HG03280 (cell line): ENCODE measurements around the gene RXRA.

Experiments used
- ATAC-seq: cut with Tn5 transposase; IDR thresholded peaks from one replicate; pipeline ENCODE4 v1.9.1; 2021; ENCODE audit warnings: mild to moderate bottlenecking, moderate library complexity; ENCODE audit not compliant: unreplicated experiment

RXRA gene

DNA sequence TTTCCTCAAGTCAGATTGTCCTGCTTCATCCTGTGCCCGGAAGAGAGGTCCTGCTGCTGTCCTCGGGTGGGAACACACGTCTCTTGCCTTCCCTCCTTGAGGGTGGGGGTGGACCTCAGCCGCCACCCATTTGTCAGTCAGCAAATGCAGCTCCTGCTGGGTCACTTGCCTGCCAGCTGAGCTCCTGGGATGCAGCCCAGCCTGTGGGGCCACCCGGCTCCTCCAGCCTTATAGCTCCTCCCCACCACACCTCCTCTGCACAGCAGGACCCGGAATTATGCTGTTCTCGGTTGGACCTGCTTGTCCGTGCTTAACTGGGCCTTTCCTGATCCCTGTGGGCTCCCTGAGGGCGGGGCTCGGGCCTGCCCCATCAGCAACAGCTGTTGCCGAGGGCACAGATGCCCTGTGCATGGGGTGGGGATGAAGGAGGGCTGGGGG is 52.7 kb downstream of the RXRA start:
- no peak for ATAC-seq

DNA sequence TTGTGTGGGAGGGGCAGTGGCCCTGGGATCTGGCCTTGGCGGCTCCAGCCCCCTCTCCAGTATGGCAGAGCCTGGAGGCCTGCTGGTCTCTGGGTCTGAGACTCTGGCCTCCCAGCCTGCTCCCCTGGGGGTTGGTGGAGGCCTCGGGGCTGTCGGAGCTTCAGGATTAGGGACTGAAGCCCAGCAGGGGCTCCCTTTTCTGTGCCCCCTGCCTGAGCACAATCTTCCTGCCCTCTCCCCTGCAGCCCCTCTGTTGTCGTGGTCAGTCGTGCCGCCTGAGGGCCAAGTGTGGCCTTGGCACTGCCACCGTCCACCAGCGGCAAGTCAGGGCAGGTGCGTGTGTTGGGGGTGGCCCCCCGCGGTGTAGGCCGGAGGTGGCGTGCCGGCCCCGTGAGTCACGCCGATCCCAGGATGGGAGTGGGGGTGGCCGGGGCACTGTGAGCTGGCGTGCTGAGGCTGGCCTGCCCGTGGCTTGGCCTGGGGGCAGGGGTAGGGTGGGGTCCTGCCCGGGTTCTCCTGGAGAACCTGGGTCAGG is 53.6 kb downstream of the RXRA start:
- no peak for ATAC-seq

DNA sequence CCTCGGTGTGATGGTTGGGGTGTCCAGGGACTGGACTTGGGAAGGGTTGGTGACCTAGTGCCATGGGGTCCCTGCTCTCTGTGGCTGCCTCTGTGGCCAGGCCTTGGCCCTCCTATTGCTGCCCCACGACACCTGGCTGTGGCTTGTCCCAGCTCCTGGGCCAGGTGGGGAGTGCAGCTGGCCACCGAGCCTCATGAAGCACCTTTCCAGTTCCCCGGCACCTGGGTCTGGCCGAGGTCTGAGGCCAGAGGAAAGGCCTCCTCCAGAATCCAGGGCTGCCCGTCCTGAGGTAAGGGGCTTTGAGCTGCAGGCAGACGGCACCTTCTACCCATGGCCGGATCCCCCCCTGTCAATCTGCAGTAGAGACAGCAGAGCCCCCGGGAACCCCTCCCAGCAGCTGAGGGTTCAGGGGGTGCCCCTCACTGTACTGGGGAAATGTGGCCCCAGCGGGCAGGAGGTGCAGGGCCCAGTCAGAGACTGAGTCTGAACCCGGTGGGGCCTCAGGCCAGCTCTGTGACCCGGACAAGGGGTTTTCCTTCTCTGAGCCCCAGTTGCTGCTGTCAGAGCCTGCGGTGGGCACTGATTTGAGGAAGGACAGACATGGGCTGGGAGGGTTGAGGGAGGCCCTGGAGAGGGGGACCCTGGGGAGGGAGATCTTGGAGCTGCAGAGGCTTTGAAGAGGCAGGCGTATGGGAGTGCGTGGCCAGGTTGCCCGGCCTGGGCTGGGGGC is 54.5 kb downstream of the RXRA start:
- no peak for ATAC-seq

DNA sequence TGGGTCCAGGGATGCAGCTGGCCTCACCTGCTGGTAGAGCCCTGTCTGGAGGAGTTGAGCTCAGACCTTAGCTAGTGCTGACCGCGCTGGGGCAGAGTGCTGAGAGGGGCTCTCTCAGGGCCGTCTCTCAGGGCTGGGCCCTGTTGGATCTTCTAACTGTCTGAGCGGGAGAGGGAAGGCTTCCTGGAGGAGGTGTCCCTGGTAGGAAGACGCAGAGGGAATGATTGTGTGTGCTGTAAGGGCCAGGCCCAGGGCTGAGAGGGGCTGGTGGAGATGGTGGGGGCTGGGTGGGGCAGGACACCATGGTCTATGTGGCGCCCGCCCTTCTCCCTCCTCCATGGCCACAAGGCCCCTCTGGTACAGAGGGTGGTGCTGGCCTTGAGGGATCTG is 55.0 kb downstream of the RXRA start:
- no peak for ATAC-seq

DNA sequence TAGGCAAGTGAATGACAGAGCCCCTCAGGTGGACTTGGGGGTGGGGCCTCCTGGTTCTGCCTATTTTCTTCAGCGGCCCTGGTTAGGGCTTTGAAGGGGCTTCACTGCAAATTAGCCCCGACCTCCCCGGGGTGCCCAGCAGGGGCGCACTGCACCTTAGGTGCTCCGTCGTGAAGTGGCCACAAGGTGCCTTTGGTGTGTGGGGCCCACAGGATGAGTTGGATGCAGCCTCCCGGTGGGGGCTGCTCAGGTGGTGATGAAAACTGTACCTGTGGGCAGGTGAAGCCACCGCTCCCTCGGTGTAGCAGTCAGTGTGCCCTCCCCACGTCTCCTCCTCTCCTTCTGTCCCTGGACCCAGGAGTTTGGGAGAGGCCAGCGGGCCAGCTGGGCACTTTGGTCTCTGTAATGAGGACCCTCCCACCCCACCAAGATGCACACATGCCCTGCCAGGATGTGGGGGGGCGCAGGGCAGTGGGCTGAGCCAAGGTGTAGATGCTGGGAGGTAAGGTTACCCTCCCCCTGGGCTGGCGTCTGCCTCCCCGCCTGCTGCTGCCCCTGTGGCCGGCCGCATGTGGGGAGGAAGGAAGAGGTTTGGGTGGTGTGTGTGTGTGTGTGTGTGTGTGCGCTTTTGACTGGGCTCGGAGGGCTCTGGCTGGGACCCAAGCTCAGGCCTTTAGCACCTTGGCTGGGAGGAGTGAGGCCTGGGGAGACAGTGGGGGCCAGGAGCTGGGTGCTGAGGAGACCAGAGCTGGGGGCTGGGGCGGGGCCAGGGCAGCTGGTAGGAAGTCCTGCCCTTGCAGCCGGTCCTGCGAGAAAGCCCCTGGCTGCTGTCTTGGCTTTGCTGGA is 55.6 kb downstream of the RXRA start:
- no peak for ATAC-seq

DNA sequence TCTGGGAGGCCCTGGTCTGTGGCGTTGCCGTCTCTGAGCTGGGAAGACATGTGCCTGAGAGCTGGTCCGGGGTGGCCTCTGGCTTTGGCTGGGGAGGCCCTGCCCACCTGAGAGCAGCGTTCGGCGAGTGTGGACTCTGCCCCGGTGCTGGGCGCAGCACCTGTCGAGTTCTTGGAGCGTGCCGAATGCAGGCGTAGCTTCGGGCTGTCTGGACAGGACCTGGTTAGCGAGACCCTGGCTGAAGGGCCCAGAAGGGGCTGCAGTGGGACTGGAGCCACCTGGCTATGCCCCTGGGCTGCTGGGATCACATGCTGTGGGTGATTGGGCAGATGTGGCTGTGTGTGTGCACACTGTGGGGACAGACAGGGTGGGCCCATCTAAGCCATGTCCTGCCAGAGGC is 56.5 kb downstream of the RXRA start:
- no peak for ATAC-seq

DNA sequence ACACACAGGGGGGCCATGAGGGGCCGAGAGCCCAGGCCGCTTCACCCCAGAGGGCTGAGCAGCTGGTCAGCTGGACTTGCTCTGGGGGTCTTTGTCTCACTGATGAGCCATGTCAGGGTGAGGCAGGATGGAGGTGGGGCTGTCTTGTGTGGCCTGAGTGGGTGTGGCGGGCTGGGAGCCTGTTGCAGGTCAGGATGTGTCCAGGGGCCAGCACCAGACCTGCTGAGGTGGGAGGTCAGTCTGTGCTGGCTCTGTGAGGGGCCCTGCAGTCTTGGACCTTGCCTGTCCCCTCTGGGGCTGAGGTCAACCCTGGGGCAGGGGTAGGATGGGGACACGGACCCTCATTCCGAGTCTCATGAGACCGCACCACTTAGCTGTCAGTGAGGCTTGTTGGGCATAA is 56.9 kb downstream of the RXRA start:
- no peak for ATAC-seq

DNA sequence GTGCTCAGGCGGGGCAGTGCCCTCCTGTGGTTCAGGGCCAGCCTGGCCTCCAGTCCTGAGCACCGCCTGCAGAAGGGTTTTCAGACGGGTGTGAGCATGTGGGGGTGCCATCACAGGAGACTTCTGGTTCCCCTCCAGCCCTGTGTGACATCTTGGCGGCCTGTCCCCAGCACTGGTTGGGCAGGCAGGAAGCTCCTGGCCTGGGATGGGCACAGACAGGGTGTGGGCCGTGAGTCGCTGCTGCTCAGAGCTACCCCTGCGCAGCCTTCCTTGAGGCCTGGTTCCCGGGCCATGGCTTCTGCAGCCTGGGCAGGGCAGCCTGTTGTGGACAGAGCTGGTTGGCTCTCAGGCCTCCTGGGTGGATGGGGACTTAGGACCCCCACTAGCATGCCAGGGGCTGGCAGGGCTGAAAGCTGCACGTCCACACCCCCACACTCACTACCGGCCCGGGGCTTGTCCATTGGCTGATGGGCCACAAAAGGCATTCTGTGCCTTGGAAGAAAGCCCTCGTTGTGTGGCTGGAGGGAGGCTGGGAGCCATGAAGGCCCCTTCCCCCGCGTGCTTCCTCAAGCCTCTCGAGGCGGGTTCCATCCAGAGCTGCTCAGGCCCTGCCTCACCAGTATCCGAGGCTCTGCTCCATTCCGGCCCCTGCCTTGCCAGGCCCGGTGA is 58.7 kb downstream of the RXRA start:
- no peak for ATAC-seq

DNA sequence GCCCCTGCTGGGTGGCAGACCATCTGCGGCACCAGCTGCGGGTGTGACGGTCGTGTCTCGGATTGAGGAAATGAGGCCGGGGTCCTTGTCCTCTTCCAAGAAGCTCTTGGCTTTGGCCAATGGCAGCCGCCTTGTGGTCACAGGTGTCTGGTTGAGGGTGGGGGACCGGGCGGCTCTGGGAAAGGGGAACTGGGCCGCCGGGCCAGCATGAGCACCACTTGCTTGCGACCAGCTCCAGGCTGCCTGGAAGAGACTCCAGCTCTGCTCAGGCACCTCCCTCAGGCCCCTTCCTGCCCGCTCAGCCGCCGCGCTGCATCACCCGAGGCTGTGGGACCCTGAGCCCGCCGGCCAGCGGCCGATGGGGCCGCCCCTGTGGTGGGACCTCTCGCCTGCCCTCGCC is 59.7 kb downstream of the RXRA start:
- ATAC-seq = no peak

DNA sequence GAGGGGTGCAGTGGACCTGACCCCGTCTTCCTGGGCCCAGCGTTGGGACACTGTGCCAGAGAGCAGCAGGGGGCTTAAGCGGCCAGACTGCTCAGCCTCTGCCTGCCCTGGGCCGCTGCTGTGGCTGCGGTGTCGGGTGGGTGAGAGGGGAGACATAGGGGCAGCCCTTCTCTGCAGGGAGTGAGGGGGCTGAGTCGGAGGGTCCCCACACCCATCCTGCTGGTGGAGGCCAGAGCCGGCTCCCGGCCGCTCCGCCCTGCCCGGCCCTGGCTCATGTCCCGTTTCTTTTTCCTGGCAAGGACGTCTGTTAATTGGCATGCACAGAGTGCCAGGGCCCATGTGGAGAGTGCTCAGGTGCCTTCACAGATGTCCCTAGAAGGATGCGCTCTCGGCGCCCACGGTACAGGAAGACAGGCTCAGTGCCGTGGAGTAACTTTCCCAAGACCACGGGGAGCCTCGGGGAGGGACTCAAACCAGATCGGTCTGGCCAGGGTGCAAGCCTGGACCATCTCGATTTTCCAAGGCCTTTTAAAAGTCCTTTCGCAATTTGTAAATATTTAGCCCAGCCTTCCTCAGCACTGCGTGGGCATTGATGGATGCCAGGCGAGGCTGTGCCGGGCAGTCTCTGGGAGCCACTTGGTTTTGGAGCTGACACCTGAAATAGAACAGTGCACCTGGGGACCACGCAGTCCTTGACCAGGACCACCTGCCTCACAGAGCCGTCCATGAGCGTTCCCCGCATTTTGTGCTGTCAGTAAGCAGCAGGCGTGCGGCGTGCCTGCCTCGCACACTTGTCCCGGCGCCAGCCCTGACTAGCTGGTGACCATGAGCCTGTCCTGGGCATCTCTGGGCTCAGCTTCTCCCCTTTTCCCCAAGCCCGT is 60.9 kb downstream of the RXRA start:
- ATAC-seq = no peak

DNA sequence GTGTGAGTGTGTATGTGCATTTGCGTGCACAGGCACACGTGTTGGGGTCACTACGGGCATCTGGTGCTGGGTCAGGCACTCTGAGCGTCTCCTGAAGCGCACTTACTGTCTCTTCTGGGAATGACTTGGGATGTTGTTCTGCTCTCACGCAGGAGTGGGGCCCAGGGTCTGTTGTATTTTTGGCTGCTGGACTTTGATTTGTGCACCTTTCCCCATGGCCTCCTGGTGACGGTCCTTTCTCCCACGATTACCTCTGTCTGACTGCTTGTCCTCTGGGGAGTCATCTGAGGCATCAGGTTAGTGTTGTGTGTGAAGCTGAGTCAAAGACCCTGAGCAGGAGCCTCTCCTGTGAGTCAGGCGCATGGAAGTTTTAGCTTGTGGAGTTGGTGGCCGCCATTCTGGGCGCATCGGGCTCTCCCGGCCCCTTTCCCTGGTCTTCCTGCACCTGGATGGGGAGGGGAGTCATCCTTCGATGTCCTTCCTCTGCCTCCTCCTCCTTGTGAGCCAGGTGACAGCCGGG is 62.1 kb downstream of the RXRA start:
- no peak for ATAC-seq

DNA sequence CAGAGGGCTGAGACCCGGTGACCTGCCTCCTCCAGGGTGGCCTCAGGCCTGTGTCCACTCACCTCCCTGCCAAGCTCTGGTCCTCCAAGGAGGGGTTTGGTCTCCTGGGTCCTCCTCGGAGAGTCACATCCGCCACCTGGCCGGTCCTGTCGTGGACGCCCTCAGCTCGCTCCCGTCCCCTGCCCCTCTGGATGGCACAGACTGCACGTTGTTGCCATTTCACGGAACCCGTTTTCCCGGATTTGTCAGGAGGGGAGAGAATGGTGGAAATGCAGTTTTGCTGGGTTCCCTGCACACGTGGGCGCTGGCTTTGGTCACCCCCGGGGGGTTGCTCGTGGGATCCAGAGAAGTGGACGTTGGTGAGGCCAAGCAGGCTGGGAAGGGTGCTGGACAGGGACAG is 62.7 kb downstream of the RXRA start:
- no peak for ATAC-seq

DNA sequence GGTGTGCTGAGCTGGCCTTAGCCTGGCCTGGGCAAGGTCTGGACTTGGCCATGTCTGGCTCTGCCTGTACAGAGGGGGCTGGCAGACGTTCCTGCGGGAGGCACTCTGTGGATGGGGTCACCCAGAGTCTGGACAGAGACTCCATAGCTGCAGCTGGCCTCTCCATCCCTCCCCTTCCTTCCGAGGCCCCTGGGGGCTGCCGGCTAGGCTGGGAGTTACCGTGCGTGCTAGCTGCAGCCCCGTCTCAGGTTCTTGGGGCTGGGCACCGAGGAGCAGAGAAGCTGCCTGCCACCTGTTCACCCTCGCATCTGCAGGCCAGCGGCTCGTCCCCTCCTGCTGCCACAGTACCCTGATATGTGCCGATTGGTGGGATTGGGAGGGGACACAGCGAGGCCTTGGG is 63.4 kb downstream of the RXRA start:
- no peak for ATAC-seq

DNA sequence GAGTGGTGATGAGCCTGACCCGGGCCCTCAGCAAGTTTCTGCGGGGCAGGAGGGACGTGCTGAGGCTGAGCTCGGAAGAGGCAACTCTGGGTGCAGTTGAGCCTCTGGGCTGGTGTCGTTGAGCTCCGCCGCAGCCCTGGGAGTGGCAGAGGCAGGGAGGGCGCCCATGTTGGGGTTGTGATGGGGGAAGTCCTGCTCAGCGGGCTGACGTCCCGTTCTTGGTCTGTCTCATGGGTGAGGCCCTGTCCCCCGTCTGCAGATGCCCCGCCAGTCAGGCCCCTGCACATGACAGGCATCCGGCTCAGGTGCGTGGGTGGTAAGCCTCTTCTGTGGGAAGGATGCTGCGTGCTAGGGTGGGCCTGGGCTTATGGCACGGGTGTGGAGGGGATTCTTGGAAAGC is 64.3 kb downstream of the RXRA start:
- peak; percentile 12 for ATAC-seq

DNA sequence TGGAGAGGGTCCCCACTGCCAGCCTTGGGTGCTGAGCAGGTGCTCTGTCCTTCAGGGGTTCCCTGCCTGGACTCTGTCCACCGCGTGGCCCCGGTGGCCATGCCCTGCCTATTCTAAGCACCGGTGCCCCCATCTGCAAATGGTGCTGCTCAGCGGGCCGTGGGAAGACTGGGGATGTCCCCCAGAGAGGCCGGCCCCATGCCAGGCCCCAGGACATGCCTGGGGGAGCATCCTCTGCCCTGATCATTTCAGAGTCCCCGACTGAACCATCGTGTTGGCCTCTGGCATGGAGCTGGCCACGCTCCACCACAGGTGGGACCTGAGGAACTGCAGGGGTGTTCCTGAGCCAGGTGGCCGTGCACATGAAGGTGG is 64.7 kb downstream of the RXRA start:
- ATAC-seq = peak; percentile 26

DNA sequence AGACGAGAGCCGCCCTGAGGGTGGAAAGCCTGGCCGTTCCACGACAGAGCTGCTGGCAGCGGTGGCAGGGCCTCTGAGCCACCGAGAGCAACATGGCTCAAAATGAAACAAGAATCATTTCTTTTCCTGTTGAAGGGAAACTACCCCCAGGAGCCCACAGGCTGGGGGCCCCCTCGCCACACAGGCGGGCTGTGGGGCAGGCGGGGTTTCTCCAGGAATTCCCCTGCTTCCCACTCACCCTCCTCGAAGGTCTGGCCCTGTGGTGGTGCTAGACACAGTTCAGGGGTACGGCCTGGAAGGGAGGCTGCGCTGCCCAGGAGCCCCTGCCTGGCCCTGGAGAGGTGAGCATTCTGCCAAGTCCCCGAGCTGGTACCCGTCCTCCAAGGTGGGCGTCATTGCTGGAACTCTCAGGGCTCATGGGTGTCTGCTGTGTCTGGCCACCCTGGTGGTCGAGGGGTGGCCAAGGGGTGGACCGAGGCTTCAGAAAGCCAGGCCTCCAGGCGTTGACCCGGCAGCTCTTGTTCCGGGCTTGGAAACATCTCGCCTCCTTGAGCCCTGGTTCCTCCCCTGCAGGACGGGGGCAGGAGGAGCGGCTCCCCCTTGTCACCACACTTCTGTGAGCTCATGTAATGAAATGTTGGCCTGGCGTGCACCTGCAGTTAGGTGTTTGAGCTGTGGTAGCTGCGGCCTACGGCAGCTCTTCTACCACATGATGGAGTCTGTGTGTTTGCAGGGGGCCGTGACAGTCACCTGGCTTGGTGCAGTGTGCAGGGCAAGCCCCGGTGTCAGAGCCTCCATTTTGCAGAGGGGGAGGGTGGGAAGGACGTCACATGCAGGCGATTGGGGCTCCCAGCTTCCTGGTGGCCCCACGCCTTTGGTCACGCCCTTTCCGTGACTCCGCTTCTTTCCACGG is 65.3 kb downstream of the RXRA start:
- ATAC-seq = peak; percentile 44

DNA sequence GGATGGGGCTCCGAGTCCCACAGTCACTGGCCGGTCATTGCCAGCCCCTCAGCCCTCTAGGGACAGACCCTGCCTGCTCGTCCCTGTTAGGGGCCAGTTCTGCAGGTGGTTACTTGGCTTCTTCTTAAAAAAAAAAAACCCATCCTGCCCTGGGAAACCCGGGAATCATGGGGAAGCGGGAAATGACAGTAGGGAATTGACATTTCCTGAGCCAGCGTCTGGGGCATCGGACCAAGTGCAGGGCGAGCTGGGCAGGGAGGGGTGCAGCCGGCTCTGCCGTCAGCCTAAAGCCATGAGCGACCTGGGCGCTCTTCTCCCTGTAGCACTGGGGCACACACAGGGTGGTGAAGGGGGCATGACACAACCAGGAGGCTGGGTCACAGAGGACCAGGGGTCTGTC is 66.6 kb downstream of the RXRA start:
- no peak for ATAC-seq

DNA sequence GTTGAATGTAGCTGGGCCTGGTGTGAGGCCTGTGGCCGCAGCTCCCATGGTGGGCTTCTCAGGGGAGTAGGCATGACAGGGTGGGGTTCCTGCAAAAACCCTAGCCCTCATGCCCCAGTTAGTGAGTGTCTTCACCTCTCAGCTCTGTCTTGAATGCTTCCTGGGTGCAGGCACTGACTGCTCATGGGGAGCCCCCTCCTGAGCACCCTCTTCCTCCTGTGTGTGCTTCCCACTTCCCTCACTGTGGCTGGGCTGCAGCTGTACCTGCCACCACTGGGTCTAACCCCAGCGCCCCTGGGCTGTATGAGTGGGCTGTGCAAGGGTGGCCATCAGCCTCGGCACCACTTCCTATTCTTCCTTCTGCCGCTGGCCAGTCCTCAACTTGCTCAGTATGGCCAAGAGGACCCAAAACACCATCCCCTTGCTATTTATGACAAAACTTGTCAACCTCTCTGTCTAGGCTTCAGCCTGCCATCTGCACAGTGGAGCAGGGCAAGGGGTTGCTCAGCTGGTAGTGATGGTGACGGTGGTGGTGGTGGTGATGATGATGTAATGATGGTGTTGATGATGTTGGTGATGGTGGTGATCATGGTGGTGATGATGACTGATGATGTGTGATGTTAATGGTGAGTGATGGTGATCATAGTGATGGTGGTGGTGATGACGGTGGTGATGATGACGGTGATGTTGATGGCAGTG is 67.5 kb downstream of the RXRA start:
- no peak for ATAC-seq

DNA sequence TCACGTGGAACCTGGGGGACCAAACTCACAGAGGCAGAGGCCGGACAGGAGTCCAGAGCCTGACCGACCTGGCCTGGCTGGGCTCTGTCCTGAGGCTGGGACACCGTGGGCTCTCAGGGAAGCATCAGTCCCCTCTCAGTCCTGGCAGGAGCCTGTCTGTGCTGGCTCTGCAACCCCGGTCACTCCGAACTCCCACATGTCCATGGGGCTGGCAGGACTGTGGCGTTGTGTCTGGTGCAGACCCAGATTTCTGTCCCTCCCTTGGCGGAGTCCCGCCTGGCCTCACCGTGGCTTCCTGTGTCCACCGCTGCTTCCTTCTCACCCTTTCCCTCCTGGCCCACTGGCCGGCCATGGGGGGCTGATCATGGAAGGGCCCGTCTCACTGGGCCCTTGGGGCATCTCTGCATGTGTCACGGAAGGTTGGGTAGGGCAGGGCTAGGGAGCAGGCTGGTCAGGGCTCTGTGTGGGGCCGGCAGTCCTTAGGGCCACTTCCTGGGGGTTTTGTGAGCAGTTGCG is 68.8 kb downstream of the RXRA start:
- ATAC-seq = no peak
